LNCAP (cell line): ENCODE measurements around the gene RPS19.

Experiments used
- TF ChIP-seq, protein P1 (sequence below): fragments of 450-650 bp; IDR thresholded peaks from 2 replicates; pipeline ENCODE4 v1.5.1; 2017; ENCODE audit warnings: mild to moderate bottlenecking

Gene RPS19

DNA sequence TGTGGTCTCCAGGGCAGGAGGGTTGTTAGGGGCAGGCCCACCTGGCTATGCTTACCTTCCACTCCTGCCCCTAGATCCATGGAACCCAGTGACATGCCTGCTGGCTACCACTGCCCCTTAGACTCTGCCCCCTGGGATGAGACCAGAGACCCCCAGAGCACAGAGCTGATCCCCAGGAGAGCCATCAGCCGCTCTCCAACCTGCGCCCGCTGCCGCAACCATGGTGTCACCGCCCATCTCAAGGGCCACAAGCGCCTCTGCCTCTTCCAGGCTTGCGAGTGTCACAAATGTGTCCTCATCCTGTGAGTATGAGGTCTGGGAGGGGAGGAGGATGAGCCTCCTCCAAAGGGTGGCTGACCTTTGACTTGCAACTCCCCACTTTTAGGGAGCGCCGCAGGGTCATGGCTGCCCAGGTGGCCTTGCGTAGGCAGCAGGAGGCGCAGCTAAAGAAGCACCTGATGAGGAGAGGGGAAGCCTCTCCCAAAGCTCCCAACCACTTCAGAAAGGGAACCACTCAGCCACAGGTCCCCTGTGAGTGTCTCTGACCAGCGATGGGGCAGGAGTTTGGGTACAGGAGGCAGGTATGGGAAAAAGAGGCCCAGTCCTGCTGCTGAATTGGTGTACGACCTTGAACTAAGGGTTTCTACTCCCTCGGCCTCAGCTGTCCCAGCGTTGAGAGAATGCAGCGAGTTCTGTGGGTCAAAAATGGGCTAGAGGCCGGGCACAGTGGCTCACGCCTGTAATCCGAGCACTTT, 12.5 kb upstream of the RPS19 start:
- TF ChIP-seq, protein P1, sequence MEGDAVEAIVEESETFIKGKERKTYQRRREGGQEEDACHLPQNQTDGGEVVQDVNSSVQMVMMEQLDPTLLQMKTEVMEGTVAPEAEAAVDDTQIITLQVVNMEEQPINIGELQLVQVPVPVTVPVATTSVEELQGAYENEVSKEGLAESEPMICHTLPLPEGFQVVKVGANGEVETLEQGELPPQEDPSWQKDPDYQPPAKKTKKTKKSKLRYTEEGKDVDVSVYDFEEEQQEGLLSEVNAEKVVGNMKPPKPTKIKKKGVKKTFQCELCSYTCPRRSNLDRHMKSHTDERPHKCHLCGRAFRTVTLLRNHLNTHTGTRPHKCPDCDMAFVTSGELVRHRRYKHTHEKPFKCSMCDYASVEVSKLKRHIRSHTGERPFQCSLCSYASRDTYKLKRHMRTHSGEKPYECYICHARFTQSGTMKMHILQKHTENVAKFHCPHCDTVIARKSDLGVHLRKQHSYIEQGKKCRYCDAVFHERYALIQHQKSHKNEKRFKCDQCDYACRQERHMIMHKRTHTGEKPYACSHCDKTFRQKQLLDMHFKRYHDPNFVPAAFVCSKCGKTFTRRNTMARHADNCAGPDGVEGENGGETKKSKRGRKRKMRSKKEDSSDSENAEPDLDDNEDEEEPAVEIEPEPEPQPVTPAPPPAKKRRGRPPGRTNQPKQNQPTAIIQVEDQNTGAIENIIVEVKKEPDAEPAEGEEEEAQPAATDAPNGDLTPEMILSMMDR = no peak

DNA sequence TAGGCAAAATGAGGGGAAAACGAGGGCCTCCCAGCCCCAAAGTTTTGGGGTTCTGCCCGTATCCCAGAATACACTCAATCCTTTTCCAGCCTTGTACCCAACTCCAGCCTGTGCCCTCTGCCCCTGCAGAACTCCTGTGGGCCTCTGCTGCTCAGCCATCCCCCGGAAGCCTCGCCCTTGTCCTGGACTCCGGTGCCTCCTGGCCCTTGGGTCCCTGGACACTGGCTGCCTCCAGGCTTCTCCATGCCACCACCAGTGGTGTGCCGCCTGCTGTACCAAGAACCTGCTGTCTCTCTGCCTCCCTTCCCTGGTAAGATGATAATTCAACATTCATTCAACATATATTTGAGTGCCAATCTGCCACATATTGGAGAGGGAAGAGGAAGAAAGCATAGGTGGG, 11.4 kb upstream of the RPS19 start:
- TF ChIP-seq, protein P1 = no peak

DNA sequence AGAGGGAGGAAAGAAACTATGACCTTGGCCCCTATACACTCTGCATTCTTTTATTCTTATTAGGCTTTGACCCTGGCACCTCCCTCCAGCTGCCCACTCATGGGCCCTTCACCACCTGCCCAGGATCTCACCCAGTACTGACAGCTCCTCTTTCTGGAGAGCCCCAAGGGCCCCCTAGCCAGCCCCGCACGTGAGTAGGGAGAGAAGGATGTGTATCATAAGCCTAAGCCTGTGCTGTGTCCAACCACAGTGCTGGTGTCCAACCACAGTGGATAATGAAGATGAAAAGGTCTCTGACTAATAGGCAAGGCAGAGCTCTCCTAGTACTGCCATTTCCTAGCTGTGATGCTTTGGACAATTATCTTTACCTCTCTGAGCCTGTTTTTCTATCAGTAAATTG, 11.0 kb upstream of the RPS19 start:
- TF ChIP-seq, protein P1 = no peak

DNA sequence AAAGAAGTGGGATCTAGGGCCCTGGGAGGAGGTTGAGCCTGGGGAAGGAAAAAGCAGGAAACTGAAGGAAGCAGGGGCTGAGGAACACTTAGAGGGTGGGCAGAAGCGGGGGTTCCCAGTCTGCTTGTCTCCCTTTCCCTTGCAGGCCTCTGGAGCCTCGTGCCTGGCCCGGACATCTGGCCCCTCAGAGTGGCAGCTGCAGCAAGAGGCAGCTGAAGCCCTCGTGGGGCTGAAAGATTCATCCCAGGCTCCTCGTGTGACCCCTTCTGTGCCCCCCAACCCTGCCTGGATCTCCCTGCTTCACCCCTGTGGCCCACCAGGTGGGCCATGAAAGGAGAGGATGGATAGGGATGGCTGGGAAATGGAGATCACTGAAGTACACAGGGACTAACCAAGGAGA, 9.7 kb upstream of the RPS19 start:
- TF ChIP-seq, protein P1 = no peak

DNA sequence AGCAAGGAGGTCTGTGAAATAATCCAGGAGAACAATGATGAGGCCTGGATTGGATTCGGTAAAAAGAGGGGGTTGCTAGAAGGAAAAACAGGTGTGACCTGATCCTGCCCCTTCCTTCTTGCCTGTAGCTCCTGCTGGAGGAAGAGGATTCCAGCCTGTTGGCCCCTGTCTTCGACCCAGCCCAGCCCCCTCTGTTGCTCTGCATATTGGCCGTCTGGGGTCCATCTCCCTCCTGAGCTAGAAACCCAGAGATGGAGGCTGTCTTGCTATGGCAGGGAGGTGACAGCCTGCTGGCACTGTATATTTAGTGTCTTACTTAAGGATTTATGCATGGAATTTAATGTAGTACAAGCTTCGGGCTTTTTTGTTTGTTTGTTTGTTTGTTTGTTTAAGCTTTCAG, 8.6 kb upstream of the RPS19 start:
- TF ChIP-seq, protein P1 = no peak

DNA sequence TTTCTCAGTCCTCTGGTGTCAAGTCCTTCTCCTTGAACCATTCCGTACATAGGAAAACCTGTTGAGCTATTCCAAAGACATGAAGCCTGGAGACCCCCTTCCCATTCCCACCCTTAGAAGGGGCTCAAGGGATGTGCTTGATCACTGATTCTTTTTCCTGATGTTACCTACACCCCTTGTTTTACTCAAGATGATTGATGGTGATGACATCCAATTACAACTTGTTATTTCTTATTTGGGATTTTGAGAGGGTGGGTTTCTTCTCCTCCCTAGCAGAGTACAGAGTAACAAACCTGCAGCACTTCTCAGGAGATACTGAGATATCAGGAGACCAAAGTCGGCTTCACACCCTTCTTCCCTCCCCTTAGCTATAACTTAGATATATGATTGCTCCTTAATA, 6.7 kb upstream of the RPS19 start:
- TF ChIP-seq, protein P1 = no peak

DNA sequence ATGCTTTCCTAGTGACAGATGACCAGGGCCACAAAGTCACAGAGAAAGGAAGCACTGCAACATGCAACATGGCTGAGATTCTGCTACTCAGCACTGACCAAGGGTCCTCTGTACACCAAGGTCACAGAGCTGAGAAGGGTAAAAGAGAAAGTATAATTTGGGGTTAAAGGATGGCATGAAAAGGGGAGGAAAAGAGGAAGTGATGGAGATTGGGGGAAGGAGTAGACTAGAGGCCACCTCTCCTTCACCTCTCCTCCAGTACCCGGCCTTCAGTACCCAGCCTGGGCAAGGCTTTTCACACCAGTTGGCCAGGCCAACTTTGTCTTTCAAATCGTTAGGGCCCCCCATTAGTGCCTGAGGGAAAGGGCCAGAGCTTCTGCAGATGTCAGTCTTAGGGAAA, 6.3 kb upstream of the RPS19 start:
- TF ChIP-seq, protein P1 = no peak

DNA sequence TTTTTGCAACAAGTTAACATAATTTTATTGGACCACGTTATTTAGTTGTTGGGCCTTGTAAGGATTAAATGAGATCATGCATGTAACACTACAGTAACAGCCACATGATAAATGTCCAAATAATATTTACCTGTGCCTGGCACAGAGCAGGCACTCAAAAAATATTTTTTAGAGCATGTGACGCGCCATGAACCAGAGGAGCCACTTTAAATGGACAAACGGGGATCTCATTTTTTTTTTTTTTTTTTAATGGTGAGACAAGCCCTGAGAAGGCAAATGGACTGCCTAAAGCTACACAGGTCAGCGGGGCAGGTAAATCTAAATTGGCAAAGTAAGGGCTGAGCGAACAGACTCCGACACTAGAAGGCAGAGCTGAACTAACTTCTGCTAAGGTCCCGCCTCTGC, 840 bp upstream of the RPS19 start:
- TF ChIP-seq, protein P1 = no peak
